HepG2 (cell line): ENCODE results near the gene TMEM53. TPM values are rescaled to one million over a fixed set of nuclear protein-coding genes. Genes with fewer than 3 reads are reported as not detected.

Source experiments
- FOXP4 ChIP-seq: sonication (generic); formaldehyde crosslinking; IDR thresholded peaks from 2 replicates; pipeline ENCODE4 v1.4.0; 2020; ENCODE audit warnings: missing genetic modification reagents
- HOXD1 ChIP-seq: sonication (generic); formaldehyde crosslinking; IDR thresholded peaks from 2 replicates; pipeline ENCODE4 v1.5.0; 2020; ENCODE audit warnings: missing genetic modification reagents
- MAZ ChIP-seq, 2 experiments: sonication (generic) in 1 of 2; formaldehyde crosslinking in 1 of 2; IDR thresholded peaks; 2 replicates each; pipeline versions ENCODE4 v1.5.0 to v1.6.1; 2012 to 2020; ENCODE audit warnings: low read depth in 2 of 2, mild to moderate bottlenecking in 2 of 2, borderline replicate concordance in 1 of 2, improper control_type of control experiment in 1 of 2, low read length in 1 of 2, missing genetic modification reagents in 1 of 2, moderate library complexity in 1 of 2
- REXO4 ChIP-seq: sonication (generic); formaldehyde crosslinking; IDR thresholded peaks from 2 replicates; pipeline ENCODE4 v1.8.0; 2022; ENCODE audit warnings: missing genetic modification reagents, mild to moderate bottlenecking, borderline replicate concordance
- SOX13 ChIP-seq, 3 experiments: fragments of 450-650 bp in 1 of 3; sonication (generic) in 1 of 3; formaldehyde crosslinking in 1 of 3; IDR thresholded peaks in 2 of 3; conservative IDR thresholded peaks in 1 of 3; 2 replicates each; pipeline versions ENCODE4 v1.5.0 to v1.6.1; 2016 to 2020; ENCODE audit warnings: antibody characterized with exemption in 1 of 3, mild to moderate bottlenecking in 1 of 3, missing compliant biosample characterization in 1 of 3, missing genetic modification reagents in 1 of 3, moderate library complexity in 1 of 3
- ZMAT3 ChIP-seq: sonication (generic); formaldehyde crosslinking; conservative IDR thresholded peaks from 2 replicates; pipeline ENCODE4 v1.7.0; 2021; ENCODE audit warnings: missing genetic modification reagents
- ZMYM4 ChIP-seq: sonication (generic); formaldehyde crosslinking; IDR thresholded peaks from 2 replicates; pipeline ENCODE4 v1.8.1; 2023; ENCODE audit warnings: mild to moderate bottlenecking, missing genetic modification reagents
- ZNF709 ChIP-seq: sonication (generic); formaldehyde crosslinking; IDR thresholded peaks from 2 replicates; pipeline ENCODE4 v1.5.0; 2020; ENCODE audit warnings: mild to moderate bottlenecking, missing genetic modification reagents
- ZNF770 ChIP-seq: sonication (generic); formaldehyde crosslinking; IDR thresholded peaks from 2 replicates; pipeline ENCODE4 v1.5.0; 2020; ENCODE audit warnings: mild to moderate bottlenecking, missing genetic modification reagents
- polyA plus RNA-seq, 8 experiments: library from polyadenylated mRNA; depleted of rRNA in 3 of 8; stranded (reverse) in 7 of 8; unstranded in 1 of 8; fragments of >200 nt; fragmentation: Illumina TruSeq in 4 of 8; extraction: Trizol in 4 of 8; gene quantifications; 2 replicates each; pipeline versions ENCODE4 v1.2.1 to v1.2.3, GENCODE V29; 2011 to 2016; ENCODE audit warnings: low read depth in 4 of 8, missing spikeins in 1 of 8, mixed read lengths in 1 of 8; ENCODE audit not compliant: insufficient read depth in 1 of 8
- total RNA-seq, 5 experiments: library from RNA; depleted of rRNA; stranded (reverse); fragments of >200 nt; fragmentation: Illumina TruSeq; extraction: Trizol; gene quantifications; 2 replicates each; pipeline ENCODE4 v1.2.3, GENCODE V29; 2016; ENCODE audit warnings: low read depth in 1 of 5
- TF ChIP-seq, protein P1 (sequence below): sonication (generic); formaldehyde crosslinking; IDR thresholded peaks from 2 replicates; pipeline ENCODE4 v1.5.1; 2020; ENCODE audit warnings: mild to moderate bottlenecking, moderate library complexity, missing genetic modification reagents
- TF ChIP-seq, protein P2 (sequence below): sonication (generic); formaldehyde crosslinking; IDR thresholded peaks from 2 replicates; pipeline ENCODE4 v1.4.0; 2020; ENCODE audit warnings: missing genetic modification reagents
- TF ChIP-seq, protein P3 (sequence below): sonication (generic); formaldehyde crosslinking; IDR thresholded peaks from 2 replicates; pipeline ENCODE4 v1.4.0; 2020; ENCODE audit warnings: missing genetic modification reagents, borderline replicate concordance
- TF ChIP-seq, protein P4 (sequence below): sonication (generic); formaldehyde crosslinking; IDR thresholded peaks from 2 replicates; pipeline ENCODE4 v1.4.0; 2020; ENCODE audit warnings: missing genetic modification reagents

The TMEM53 gene
- total and polyA plus RNA-seq, 2 of the 13 experiments (the other 11 are each of a cell fraction or from before 2014, with no cell fraction given): 12.6 to 20.2 TPM

DNA sequence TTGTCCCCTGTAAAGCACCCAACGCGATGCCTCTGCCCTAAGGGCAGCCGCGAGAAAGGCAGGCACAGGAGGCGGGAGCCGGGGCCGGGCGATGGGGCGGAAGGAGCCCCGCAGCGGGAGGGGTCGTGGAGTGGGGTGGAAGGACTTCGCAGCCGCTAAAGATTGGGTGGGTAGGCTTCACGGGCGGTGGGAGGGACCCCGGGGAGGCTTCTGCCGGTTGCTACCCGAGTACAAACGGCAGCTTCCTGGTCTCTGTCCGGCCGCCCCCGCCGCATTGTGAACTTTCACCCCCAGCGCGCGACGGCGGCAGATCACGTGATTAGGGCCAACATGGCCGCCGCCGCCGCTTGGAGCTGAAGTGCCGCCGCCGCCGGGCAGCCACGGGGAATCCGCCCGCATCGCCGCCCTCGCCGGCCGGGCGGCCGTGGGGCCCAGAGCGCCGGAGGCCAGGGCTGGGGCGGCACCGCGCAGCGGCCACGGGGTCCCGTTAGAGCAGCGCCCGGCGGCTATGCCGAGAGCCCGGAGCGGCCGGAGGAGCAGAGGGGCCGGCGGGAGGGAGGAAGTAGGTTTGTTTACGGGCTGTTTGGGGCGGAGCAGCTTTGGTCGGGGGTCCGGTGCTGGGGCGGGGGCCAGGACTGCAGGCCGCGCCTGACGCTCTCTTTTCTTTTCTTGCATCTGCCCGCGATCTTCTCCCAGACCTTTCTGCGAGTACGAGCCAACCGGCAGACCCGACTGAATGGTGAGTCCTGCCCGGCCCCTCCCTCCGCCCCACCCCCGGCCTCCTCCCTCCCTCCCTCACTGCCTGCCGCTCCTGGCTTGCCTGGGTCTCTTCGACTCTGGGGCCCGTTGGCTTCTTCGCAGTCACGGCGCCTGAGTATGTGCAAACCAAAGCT is 42.4 kb downstream of the TMEM53 start (continued):
- TF ChIP-seq ZNF770 (CRISPR knock-in tag) (peak; percentile 16; the same call in 1 of the 2 replicates), MAZ (IDR thresholded peaks at IDR 0.05; ENCODE audit: borderline replicate concordance, low read depth, low read length) (no peak), MAZ (CRISPR knock-in tag; IDR thresholded peaks at IDR 0.05; ENCODE audit: low read depth) (peak; percentile 72), ZMAT3 (0 out of 2 replicates have a peak, but pooled peaks have one; percentile 52), SOX13 (IDR thresholded peaks at IDR 0.05) (no peak; the same call in 1 of the 2 replicates), SOX13 (CRISPR knock-in tag; conservative IDR thresholded peaks at IDR 0.05 in 1 of 2, IDR thresholded peaks at IDR 0.05 in 1 of 2) (no peak; a peak in 1 of 4 replicates), HOXD1 (CRISPR knock-in tag) (no peak), FOXP4 (CRISPR knock-in tag) (0 out of 2 replicates have a peak, but pooled peaks have one; percentile 17), REXO4 (no peak), ZMYM4 (CRISPR knock-in tag) (peak; percentile 37; the same call in 1 of the 2 replicates), ZNF709 (CRISPR knock-in tag) (0 out of 2 replicates have a peak, but pooled peaks have one; percentile 35)
- TF ChIP-seq, protein P1, sequence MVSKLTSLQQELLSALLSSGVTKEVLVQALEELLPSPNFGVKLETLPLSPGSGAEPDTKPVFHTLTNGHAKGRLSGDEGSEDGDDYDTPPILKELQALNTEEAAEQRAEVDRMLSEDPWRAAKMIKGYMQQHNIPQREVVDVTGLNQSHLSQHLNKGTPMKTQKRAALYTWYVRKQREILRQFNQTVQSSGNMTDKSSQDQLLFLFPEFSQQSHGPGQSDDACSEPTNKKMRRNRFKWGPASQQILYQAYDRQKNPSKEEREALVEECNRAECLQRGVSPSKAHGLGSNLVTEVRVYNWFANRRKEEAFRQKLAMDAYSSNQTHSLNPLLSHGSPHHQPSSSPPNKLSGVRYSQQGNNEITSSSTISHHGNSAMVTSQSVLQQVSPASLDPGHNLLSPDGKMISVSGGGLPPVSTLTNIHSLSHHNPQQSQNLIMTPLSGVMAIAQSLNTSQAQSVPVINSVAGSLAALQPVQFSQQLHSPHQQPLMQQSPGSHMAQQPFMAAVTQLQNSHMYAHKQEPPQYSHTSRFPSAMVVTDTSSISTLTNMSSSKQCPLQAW (CRISPR knock-in tag): no peak
- TF ChIP-seq, protein P2, sequence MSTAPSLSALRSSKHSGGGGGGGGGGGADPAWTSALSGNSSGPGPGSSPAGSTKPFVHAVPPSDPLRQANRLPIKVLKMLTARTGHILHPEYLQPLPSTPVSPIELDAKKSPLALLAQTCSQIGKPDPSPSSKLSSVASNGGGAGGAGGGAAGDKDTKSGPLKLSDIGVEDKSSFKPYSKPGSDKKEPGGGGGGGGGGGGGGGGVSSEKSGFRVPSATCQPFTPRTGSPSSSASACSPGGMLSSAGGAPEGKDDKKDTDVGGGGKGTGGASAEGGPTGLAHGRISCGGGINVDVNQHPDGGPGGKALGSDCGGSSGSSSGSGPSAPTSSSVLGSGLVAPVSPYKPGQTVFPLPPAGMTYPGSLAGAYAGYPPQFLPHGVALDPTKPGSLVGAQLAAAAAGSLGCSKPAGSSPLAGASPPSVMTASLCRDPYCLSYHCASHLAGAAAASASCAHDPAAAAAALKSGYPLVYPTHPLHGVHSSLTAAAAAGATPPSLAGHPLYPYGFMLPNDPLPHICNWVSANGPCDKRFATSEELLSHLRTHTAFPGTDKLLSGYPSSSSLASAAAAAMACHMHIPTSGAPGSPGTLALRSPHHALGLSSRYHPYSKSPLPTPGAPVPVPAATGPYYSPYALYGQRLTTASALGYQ (CRISPR knock-in tag): 0 out of 2 replicates have a peak, but pooled peaks have one; percentile 14
- TF ChIP-seq, protein P3, sequence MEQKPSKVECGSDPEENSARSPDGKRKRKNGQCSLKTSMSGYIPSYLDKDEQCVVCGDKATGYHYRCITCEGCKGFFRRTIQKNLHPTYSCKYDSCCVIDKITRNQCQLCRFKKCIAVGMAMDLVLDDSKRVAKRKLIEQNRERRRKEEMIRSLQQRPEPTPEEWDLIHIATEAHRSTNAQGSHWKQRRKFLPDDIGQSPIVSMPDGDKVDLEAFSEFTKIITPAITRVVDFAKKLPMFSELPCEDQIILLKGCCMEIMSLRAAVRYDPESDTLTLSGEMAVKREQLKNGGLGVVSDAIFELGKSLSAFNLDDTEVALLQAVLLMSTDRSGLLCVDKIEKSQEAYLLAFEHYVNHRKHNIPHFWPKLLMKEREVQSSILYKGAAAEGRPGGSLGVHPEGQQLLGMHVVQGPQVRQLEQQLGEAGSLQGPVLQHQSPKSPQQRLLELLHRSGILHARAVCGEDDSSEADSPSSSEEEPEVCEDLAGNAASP (CRISPR knock-in tag): 0 out of 2 replicates have a peak, but pooled peaks have one; percentile 1
- TF ChIP-seq, protein P4, sequence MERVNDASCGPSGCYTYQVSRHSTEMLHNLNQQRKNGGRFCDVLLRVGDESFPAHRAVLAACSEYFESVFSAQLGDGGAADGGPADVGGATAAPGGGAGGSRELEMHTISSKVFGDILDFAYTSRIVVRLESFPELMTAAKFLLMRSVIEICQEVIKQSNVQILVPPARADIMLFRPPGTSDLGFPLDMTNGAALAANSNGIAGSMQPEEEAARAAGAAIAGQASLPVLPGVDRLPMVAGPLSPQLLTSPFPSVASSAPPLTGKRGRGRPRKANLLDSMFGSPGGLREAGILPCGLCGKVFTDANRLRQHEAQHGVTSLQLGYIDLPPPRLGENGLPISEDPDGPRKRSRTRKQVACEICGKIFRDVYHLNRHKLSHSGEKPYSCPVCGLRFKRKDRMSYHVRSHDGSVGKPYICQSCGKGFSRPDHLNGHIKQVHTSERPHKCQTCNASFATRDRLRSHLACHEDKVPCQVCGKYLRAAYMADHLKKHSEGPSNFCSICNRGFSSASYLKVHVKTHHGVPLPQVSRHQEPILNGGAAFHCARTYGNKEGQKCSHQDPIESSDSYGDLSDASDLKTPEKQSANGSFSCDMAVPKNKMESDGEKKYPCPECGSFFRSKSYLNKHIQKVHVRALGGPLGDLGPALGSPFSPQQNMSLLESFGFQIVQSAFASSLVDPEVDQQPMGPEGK: peak; percentile 81
